ENCODE data around the gene ST6GAL1. TPM values are rescaled to one million over a fixed set of nuclear protein-coding genes. Genes with fewer than 3 reads are reported as not detected.

Gene ST6GAL1
- total RNA-seq, 1 experiment from 2014 or later = 15.6 TPM

DNA sequence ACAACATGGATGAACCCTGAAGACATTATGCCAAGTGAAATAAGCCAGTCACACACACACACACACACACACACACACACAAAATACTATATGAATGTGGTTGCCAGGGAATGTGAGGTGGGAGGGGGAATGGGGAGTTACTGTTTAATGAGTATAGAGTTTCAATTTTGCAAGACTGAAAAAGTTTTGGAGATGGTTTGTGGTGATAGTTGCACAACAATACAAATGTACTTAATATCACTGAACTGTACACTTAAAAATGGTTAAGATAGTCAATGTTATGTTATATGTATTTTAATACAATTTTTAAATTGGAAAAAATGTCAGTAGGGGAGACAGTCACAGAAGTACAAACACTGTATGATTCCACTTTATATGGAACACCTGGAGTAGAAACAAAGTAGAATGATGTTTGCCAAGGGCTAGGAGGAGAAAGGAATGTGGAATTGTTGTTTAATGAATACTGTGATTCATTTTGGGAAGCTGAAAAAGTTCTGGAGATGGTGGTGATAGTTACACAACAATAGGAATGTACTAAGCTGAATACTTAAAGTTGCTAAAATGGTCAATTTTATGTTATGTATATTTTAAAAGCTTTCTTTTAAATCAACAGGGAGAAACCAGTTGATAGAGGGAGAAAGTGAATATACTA, 132.3 kb downstream of the ST6GAL1 start:
- Histone ChIP-seq H3K79me2 (ENCODE audit: insufficient read depth, low read length) (no peaks in the 10 kb centered on the region), H3K27ac (ENCODE audit: low read depth, low read length) (no peak overlapping the region), H3K4me2 (ENCODE audit: low read length) (no peak overlapping the region), H3K4me1 (ENCODE audit: control insufficient read depth in 1 of 2, insufficient read depth in 2 of 2, low read length in 2 of 2) (peaks cover 0 to 9% of the 10 kb centered on the region in 2 experiments; a peak in 1 of 4 replicates), H3K9me2 (ENCODE audit: insufficient read depth) (no peaks in the 10 kb centered on the region), H3K9ac (ENCODE audit: low read length) (no peak overlapping the region), H3K27me3 (ENCODE audit: insufficient read depth, low read length) (no peaks in the 10 kb centered on the region), H4K20me1 (ENCODE audit: insufficient read depth) (no peaks in the 10 kb centered on the region), H3K4me3 (replicated peaks in 1 of 2; ENCODE audit: low read depth in 1 of 2, low read length in 2 of 2) (no peak overlapping the region), H3K36me3 (ENCODE audit: control insufficient read depth in 1 of 2, insufficient read depth in 2 of 2, low read length in 2 of 2) (no peaks in the 10 kb centered on the region), H2AFZ (ENCODE audit: low read depth, low read length, poor library complexity, severe bottlenecking) (no peak overlapping the region), H3K9me3 (ENCODE audit: control insufficient read depth in 1 of 2, insufficient read depth in 1 of 2, low read depth in 1 of 2, low read length in 2 of 2) (no peaks in the 10 kb centered on the region)
- DNase-seq (ENCODE audit: low read depth, low spot score) (no peak), ATAC-seq (no peak)
- POLR2A ChIA-PET = no interaction called here
- RAD21 ChIA-PET (ENCODE audit: low non-redundant PET in 1 of 2, low total read pairs in 2 of 2, uncharacterized antibody in 2 of 2, unreplicated experiment in 2 of 2) = interaction anchor here in 1 of 2 experiments (0.7 kb wide), 1 partner anchor 173 kb away, joined by 3 read pairs; no protein-coding TSS in a partner anchor
- CTCF ChIA-PET = no interaction called here
- no peak for TF ChIP-seq POLR2AphosphoS5 (IDR thresholded peaks at IDR 0.05; ENCODE audit: low read depth, low read length)
- no peak for TF ChIP-seq SRF (IDR thresholded peaks at IDR 0.05; ENCODE audit: low read depth)
- TF ChIP-seq, protein P1, sequence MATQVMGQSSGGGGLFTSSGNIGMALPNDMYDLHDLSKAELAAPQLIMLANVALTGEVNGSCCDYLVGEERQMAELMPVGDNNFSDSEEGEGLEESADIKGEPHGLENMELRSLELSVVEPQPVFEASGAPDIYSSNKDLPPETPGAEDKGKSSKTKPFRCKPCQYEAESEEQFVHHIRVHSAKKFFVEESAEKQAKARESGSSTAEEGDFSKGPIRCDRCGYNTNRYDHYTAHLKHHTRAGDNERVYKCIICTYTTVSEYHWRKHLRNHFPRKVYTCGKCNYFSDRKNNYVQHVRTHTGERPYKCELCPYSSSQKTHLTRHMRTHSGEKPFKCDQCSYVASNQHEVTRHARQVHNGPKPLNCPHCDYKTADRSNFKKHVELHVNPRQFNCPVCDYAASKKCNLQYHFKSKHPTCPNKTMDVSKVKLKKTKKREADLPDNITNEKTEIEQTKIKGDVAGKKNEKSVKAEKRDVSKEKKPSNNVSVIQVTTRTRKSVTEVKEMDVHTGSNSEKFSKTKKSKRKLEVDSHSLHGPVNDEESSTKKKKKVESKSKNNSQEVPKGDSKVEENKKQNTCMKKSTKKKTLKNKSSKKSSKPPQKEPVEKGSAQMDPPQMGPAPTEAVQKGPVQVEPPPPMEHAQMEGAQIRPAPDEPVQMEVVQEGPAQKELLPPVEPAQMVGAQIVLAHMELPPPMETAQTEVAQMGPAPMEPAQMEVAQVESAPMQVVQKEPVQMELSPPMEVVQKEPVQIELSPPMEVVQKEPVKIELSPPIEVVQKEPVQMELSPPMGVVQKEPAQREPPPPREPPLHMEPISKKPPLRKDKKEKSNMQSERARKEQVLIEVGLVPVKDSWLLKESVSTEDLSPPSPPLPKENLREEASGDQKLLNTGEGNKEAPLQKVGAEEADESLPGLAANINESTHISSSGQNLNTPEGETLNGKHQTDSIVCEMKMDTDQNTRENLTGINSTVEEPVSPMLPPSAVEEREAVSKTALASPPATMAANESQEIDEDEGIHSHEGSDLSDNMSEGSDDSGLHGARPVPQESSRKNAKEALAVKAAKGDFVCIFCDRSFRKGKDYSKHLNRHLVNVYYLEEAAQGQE (IDR thresholded peaks at IDR 0.05; ENCODE audit: low read depth) = no peak
- TF ChIP-seq YY1 (IDR thresholded peaks at IDR 0.05; ENCODE audit: extremely low read depth, insufficient replicate concordance, low read depth, low read length) = no peak
- TF ChIP-seq ZFX (IDR thresholded peaks at IDR 0.05) = no peak
- TF ChIP-seq POLR2A (IDR thresholded peaks at IDR 0.05; ENCODE audit: borderline replicate concordance, extremely low read depth, insufficient read depth, insufficient read length) = no peak
- TF ChIP-seq FOSL1 (IDR thresholded peaks at IDR 0.05; ENCODE audit: low read depth) = no peak
- intact Hi-C loops (cut with micrococcal nuclease) = no loop called here
- no TSS peak for BruUV-seq (replicated peaks)

Measured in HCT116 (cell line).